HepG2 (cell line): Measurements from ENCODE around the gene CD58. TPM values are rescaled to one million over a fixed set of nuclear protein-coding genes. Genes with fewer than 3 reads are reported as not detected.

ENCODE experiments used
- FOXO1 ChIP-seq: sonication (generic); formaldehyde crosslinking; IDR thresholded peaks from 2 replicates; pipeline ENCODE4 v1.4.0; 2020; ENCODE audit warnings: missing genetic modification reagents
- HDAC1 ChIP-seq: sonication (generic); formaldehyde crosslinking; IDR thresholded peaks from 2 replicates; pipeline ENCODE4 v1.5.1; 2020; ENCODE audit warnings: mild to moderate bottlenecking, missing genetic modification reagents
- HES4 ChIP-seq: sonication (generic); formaldehyde crosslinking; IDR thresholded peaks from 2 replicates; pipeline ENCODE4 v1.9.0; 2021; ENCODE audit warnings: mild to moderate bottlenecking, missing genetic modification reagents, borderline replicate concordance
- ISL2 ChIP-seq: sonication (generic); formaldehyde crosslinking; IDR thresholded peaks from 2 replicates; pipeline ENCODE4 v1.5.0; 2020; ENCODE audit warnings: missing genetic modification reagents
- JUNB ChIP-seq: sonication (generic); formaldehyde crosslinking; IDR thresholded peaks from 2 replicates; pipeline ENCODE4 v1.8.0; 2022; ENCODE audit warnings: missing genetic modification reagents, mild to moderate bottlenecking, borderline replicate concordance
- KAT7 ChIP-seq: IDR thresholded peaks from 2 replicates; pipeline ENCODE4 v1.6.1; 2018; ENCODE audit warnings: borderline replicate concordance, missing compliant biosample characterization
- MYC ChIP-seq: sonication (generic); formaldehyde crosslinking; IDR thresholded peaks from 2 replicates; pipeline ENCODE4 v1.9.0; 2021; ENCODE audit warnings: missing genetic modification reagents, borderline replicate concordance
- NFIC ChIP-seq: IDR thresholded peaks from 2 replicates; pipeline ENCODE4 v1.6.1; 2012; ENCODE audit warnings: mild to moderate bottlenecking, low read length, inconsistent platforms
- REPIN1 ChIP-seq: sonication (generic); formaldehyde crosslinking; IDR thresholded peaks from 2 replicates; pipeline ENCODE4 v1.8.0; 2022; ENCODE audit warnings: missing genetic modification reagents, low read depth, mild to moderate bottlenecking, borderline replicate concordance
- RXRB ChIP-seq: IDR thresholded peaks from 2 replicates; pipeline ENCODE4 v1.6.1; 2016; ENCODE audit warnings: borderline replicate concordance, missing genetic modification reagents, missing compliant biosample characterization
- SIN3A ChIP-seq: IDR thresholded peaks from 2 replicates; pipeline ENCODE4 v1.6.1; 2011; ENCODE audit warnings: low read depth, mild to moderate bottlenecking, control low read depth, low read length, borderline replicate concordance
- SRF ChIP-seq: IDR thresholded peaks from 2 replicates; pipeline ENCODE4 v1.6.1; 2011; ENCODE audit warnings: mild to moderate bottlenecking, low read depth, low read length, moderate library complexity
- USF2 ChIP-seq, 2 experiments: sonication (generic) in 1 of 2; formaldehyde crosslinking in 1 of 2; IDR thresholded peaks; 2 replicates each; pipeline versions ENCODE4 v1.5.1 to v1.6.1; 2011 to 2020; ENCODE audit warnings: borderline replicate concordance in 1 of 2, low read depth in 1 of 2, low read length in 1 of 2, mild to moderate bottlenecking in 1 of 2, missing genetic modification reagents in 1 of 2, moderate library complexity in 1 of 2
- ZBTB34 ChIP-seq: sonication (generic); formaldehyde crosslinking; IDR thresholded peaks from 2 replicates; pipeline ENCODE4 v1.8.0; 2022; ENCODE audit warnings: mild to moderate bottlenecking, missing genetic modification reagents
- ZNF256 ChIP-seq: sonication (generic); formaldehyde crosslinking; conservative IDR thresholded peaks from 2 replicates; pipeline ENCODE4 v1.4.0; 2020; ENCODE audit warnings: missing genetic modification reagents
- ZNF615 ChIP-seq: sonication (generic); formaldehyde crosslinking; IDR thresholded peaks from 2 replicates; pipeline ENCODE4 v1.5.0; 2020; ENCODE audit warnings: mild to moderate bottlenecking, missing genetic modification reagents, borderline replicate concordance
- ZNF790 ChIP-seq: sonication (generic); formaldehyde crosslinking; IDR thresholded peaks from 2 replicates; pipeline ENCODE4 v1.8.0; 2022; ENCODE audit warnings: missing genetic modification reagents, mild to moderate bottlenecking, borderline replicate concordance
- ZSCAN21 ChIP-seq: sonication (generic); formaldehyde crosslinking; IDR thresholded peaks from 2 replicates; pipeline ENCODE4 v1.8.0; 2022; ENCODE audit warnings: mild to moderate bottlenecking, missing genetic modification reagents, moderate library complexity, borderline replicate concordance
- polyA plus RNA-seq, 8 experiments: library from polyadenylated mRNA; depleted of rRNA in 3 of 8; stranded (reverse) in 7 of 8; unstranded in 1 of 8; fragments of >200 nt; fragmentation: Illumina TruSeq in 4 of 8; extraction: Trizol in 4 of 8; gene quantifications; 2 replicates each; pipeline versions ENCODE4 v1.2.1 to v1.2.3, GENCODE V29; 2011 to 2016; ENCODE audit warnings: low read depth in 4 of 8, missing spikeins in 1 of 8, mixed read lengths in 1 of 8; ENCODE audit not compliant: insufficient read depth in 1 of 8
- total RNA-seq, 5 experiments: library from RNA; depleted of rRNA; stranded (reverse); fragments of >200 nt; fragmentation: Illumina TruSeq; extraction: Trizol; gene quantifications; 2 replicates each; pipeline ENCODE4 v1.2.3, GENCODE V29; 2016; ENCODE audit warnings: low read depth in 1 of 5
- TF ChIP-seq, protein P1 (sequence below), 2 experiments: sonication (generic) in 1 of 2; formaldehyde crosslinking in 1 of 2; IDR thresholded peaks; 2 replicates each; pipeline versions ENCODE4 v1.6.1 to v1.9.0; 2014 to 2022; ENCODE audit warnings: antibody characterized with exemption in 1 of 2, borderline replicate concordance in 1 of 2, inconsistent platforms in 1 of 2, low read depth in 1 of 2, missing genetic modification reagents in 1 of 2

CD58 gene
- total and polyA plus RNA-seq, 2 of the 13 experiments (the other 11 are each of a cell fraction or from before 2014, with no cell fraction given), result 9.4 to 13.5 TPM

DNA sequence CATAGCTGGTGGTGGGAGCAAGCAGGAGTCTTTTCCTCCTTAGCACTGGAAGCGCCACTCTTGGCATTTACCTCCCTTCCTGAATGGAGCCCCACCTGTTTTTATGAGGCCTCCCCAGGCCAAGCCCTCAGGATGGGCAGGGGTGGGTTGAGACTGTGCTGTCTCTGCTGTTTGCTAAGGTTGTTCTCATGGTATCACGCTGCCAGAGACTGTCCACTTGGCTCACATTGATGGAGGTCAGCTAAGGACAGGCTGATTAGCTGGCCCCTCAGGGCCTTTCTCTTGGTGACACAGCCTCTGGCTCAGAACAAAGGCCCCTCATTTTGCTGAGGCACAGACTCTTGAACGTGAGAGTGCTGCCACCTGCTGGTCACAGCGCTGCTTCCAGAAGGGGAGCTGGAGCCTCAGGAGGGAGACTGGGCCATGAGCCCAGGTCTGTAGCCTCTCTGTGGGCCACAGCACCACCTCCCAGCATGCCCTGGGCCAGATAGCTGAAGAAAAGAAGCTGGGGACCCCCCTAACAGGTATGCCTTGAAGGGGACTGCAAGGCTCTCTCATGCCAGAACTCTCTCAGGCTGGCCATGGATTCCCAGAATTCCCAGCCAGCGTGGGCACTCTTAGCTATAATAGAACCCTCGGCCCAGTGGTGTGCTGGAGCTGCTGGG is 85.6 kb downstream of the CD58 start (continued):
- TF ChIP-seq JUNB (no peak), MYC (CRISPR knock-in tag) (peak; percentile 59; the same call in 1 of the 2 replicates), FOXO1 (0 out of 2 replicates have a peak, but pooled peaks have one; percentile 13), HDAC1 (CRISPR knock-in tag) (peak; percentile 72), NFIC (no peak), HES4 (CRISPR knock-in tag) (no peak), USF2 (IDR thresholded peaks at IDR 0.05; ENCODE audit: low read depth, low read length) (no peak), USF2 (CRISPR knock-in tag; IDR thresholded peaks at IDR 0.05; ENCODE audit: borderline replicate concordance) (no peak), KAT7 (CRISPR knock-in tag) (no peak), SRF (no peak), ZNF790 (CRISPR knock-in tag) (no peak), RXRB (peak; percentile 100), ZSCAN21 (CRISPR knock-in tag) (peak; percentile 36; the same call in 1 of the 2 replicates), REPIN1 (CRISPR knock-in tag) (peak; percentile 69; the same call in 1 of the 2 replicates), ZBTB34 (CRISPR knock-in tag) (no peak), SIN3A (no peak), ZNF615 (CRISPR knock-in tag) (no peak), ZNF256 (CRISPR knock-in tag) (no peak), ISL2 (CRISPR knock-in tag) (peak; percentile 72)
- TF ChIP-seq, protein P1, sequence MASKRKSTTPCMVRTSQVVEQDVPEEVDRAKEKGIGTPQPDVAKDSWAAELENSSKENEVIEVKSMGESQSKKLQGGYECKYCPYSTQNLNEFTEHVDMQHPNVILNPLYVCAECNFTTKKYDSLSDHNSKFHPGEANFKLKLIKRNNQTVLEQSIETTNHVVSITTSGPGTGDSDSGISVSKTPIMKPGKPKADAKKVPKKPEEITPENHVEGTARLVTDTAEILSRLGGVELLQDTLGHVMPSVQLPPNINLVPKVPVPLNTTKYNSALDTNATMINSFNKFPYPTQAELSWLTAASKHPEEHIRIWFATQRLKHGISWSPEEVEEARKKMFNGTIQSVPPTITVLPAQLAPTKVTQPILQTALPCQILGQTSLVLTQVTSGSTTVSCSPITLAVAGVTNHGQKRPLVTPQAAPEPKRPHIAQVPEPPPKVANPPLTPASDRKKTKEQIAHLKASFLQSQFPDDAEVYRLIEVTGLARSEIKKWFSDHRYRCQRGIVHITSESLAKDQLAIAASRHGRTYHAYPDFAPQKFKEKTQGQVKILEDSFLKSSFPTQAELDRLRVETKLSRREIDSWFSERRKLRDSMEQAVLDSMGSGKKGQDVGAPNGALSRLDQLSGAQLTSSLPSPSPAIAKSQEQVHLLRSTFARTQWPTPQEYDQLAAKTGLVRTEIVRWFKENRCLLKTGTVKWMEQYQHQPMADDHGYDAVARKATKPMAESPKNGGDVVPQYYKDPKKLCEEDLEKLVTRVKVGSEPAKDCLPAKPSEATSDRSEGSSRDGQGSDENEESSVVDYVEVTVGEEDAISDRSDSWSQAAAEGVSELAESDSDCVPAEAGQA (IDR thresholded peaks at IDR 0.05; ENCODE audit: low read depth), result no peak
- TF ChIP-seq, protein P1 (CRISPR knock-in tag; IDR thresholded peaks at IDR 0.05; ENCODE audit: borderline replicate concordance), result no peak
